NCI-H82 (cell line): ENCODE data around the gene LRRC8D.

Source experiments
- DNase-seq: peaks from one replicate; lab custom pipeline; 2025; lab: John Stamatoyannopoulos, UW

The LRRC8D gene

DNA sequence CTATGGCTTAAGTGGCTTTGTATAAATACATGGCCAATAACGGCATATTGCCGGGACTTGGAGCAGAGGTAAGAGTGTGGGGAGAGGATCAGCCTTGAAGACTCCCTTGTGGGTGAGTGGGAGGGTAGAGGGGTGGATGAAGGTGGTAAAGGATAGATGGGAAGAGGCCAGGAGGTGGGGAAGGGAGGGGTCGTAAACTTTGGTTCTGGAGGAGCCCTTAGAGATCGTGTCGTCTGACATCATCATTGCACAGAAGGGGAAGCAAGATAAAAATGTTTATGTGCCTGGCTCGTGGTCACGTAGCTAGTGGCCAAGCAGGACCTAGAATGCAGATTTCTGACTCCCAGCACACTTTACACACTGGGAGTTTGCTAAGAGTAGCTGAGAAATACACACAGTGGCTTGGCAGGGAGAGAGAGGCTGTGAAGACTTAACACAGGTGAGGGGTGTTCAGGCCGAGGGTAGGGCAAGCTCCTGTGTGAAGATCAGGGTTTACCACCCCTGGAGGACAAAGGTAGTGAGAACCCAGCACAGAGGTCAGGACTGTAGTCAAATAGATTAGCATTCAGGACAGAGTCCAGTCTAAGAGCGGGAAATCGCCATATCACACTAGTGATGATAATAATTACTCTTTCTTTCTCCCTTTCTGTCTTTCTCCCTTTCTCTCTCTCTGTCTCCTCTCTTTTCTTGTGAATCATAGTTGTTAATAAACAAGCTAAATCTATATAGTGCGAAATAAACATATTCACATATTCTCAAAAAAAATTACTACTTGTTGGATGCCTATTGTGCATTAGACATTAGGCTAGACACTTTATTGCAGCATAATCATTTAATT lies 75.5 kb downstream of the LRRC8D start:
- no peak for DNase-seq

DNA sequence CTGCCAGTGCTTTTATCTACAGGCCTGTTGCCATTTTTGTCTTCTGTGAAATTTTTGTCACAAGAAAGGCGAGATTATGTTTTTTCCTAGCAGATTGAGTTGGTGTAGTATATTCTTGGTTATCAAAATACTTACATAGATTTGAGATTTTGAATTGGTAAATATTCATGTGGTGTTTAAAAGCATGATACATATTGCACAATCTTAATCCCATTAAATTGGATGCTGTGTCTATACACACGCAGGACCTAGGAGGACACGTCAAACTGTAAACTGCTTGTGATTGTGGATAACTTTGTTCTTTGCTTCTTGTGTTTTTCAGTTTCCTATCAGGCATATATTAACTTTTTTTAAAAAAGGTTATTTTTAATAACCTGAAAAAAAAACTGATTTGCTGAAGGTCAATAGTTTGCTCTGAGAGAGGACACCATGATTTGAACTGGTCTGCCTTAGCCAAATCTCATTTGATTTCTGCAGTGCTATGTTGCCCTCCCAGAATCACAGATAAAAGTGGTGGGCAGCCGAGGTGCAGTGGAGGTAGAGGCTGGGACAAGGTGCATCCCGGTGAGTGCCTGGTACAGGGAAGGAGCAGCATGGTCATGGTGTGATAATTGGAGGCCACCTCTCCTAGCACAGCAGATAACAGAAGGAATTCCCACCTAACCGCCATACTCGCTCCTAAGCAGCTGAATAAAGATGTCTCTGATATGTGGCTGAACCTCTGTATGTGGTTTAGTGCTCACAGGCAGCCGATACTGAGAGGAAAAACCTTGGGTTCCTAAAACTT lies 76.7 kb downstream of the LRRC8D start:
- no peak for DNase-seq

DNA sequence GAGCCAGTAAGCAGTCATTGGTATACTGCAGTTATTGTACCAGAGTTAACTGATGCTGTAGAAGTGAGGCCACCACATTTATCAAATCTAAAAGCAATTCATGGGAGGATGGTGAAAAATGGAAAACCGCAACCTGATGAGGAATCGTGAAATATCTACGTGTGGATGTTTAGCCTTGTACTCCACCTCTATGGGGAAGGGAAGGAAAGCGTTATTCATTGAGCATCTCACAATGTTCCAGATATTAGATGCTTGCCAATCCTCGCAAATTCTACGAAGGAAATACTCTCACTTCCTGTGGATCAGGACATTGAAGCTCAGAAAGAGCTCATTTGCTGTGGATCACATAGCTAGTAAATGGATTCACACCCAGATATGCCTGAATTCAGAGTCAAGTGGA lies 77.3 kb downstream of the LRRC8D start:
- no peak for DNase-seq

DNA sequence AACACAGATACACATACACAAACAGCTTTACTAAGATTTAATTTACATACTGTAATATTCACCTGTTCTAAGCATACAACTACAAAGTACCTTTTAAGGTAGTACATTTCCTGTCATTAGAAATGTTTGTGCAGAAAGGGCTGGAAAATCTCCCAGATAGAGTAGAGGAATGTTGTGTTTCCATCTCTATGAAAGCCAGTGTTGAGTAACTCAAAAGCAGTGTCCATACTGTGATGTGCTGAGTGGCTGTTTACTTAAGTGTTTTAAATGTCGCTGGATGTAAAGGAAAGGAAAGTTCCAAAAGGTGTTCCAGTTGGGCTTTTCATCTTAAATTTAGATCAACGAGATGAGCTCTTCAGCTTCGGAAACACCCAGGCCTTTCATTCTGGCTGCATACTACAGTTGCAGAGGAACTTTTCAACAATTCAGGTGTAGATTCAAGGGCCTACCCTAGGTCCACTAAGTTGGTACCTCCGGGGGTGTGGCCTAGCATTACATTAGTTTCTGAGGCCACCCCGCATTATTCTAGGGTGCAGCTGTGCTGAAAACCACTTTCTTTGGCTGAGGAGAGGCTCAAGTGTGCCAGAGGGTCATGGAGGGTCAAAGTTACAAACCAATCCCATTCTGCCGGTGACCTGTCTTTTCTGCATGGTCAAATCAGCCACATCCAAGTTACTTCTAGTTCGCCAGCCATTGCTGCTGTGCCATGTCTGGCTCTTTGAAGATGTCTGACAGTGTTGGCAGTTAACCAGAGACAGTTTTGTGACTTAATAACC lies 78.1 kb downstream of the LRRC8D start:
- no peak for DNase-seq

DNA sequence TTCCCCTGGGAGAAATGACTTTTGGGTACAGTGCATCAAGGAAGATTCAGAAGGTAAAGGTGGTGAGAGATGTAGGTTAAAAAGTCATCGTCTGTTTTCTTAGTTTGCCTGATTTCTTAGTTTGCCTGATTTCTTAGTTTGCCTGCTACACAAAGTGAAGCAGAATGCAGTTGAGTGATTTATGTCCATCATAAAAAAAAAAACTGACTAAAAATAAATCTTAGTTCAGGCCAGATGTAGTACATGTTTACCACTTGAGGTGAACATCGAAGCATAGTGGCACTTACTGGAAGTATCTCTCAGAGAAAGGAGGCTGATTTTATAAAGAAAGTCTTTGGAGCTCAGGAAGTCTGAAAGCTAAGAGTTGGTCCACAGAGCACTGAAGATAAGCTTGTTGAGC lies 79.5 kb downstream of the LRRC8D start:
- DNase-seq, result no peak

DNA sequence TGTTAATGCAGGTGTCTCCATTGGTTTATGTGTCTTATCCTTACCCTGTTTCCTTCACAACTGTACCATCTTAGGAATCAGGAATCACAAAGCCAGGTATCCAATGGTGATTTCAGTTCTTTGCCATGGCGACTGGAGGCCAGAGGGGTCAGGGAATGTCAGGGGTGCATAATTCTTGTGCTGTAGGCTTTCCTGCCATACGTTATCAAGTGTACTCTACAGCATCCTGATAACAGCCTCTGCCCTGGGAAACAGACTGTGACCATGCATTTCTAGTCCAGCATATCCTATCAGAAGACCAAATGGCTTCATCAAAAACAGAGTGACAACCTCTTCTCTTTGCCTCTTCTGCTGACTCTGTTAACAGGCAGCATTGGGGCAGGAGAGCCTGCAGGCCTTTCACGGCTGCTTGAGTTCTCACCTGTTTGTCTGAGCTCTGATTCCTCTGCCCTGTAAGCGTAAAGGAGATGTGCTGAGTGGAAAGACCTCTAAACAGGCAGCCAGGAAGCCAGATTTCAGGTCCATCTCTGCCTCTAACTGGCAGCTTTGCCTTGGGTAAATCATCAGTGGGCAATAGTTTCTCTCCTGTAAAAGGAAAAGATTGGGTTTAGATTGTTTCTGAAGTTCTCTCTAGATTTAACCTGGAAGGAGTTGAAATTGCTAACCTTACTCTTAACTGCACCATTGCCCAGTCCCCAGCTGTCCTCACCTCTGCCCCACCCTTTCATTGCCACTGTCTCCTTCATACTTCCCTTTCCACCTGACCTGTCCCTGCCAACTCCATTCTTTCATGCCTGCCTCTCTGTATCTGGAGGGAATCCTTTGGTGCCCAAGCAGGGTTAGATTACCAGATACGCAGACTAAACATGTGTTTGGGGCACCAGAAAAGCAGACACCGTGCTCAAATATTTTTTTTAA lies 80.2 kb downstream of the LRRC8D start:
- DNase-seq, result no peak

DNA sequence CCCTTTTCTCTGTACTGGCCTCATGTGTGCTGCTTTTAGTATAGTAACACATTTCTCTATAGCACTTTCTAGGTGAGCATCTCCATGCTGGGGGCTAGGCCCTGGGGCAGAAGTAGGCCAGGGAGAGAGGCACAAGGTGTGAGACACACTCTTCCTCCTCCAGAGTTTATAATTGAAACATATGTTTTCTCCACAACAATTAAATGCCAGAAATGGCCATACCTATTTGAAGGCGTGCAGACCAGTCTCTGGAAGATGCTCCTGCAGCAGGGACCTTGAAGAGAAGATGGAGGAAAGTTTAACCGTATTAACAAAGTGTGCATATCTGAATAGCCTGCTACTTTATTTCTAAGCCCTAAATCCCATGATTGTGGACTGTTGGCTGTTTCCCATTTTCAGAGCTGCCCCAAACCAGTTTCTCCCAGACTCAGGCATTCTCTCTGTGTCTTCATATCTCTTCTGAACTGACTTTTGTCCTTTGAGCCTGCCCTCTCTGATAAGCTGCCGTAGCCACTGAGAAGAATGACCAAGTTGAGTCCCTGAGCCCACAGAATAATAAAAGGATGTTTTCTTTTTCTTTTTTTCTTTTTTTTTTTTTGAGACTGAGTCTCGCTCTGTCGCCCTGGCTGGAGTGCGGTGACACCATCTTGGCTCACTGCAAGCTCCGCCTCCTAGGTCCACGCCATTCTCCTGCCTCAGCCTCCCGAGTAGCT lies 81.3 kb downstream of the LRRC8D start:
- no peak for DNase-seq

DNA sequence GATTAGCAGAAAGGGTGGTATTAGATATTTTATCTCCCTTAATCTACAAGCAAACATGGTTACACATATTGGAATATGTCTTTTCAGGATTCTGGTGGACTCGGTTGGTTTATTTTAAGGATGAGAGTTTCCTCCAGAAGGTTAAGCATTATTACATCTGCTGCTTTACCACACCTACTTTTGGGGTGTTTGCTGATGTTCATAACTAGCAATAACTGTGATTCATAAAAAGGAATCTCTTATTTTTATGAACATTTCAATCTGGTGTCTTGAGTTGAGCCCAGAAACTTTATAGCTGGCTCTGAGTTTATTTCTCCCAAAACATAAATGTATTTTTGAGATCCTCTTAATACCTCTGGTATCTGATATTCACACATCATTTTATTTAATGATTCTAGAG lies 82.7 kb downstream of the LRRC8D start:
- DNase-seq, result no peak

DNA sequence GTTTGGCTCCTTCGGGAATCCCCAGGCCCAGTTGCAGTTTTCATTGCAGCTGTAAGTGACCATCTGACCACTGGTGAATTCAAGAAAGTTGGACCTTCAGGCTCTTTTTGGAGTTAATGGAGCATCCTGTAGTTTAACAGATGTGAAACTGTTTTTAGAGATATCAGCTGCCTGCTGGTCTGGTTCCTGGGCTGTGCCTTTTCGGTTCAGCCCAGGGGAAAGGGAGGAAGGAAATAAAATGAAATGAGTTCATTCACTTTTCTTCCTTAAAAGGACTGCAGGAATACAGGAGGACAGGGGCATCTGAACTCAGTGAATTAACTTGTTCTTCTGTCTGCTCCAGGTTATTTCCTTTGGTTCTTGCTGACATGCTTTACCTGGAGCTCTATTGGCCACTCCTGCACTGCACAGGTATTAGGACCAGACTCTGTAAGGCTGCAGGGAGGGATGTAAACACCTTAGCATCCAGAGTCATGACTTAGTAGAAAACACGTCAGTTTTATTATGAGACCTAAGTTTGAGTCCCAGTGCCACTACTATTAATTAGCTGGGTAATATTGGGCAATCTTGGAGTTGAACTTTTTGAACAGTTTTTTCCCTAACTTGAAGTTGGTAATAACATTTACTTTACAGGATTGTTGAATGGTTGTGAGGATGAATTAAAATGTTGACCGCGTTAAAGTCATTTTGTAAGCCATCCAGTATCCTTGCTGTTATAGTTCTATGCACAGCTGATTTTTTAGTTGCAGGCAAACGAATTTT lies 83.6 kb downstream of the LRRC8D start:
- no peak for DNase-seq

DNA sequence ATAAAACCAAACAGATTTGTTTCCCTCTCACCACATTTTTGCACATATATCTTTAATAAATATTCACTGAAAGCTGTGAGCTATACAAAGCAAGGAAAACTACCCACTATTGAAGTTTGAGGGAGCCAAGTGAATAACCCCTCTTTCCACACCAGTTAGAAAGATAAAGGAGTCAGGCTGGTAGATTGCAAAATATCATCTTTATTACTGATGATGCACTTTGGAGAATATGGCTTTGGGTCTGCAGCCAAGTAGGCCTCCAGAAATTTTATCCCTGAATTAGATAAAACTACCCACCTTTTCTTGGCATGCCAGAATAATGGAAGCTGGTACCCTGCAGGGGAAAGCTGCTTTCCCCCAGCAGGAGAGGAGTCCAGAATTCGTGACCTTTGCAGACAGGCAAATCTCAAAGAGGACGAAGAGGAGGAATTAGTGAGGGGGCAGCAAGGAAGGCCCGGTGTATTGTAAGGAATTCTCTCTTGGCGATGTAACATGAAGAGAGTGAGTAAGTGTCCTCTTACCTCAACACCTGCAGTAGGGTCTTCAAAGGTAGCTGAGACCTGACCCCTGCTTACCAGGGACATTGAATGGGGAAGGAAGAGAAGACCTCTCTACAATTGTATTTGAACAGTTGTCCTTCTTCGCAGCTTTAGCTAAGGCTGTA lies 84.7 kb downstream of the LRRC8D start:
- DNase-seq, result no peak

DNA sequence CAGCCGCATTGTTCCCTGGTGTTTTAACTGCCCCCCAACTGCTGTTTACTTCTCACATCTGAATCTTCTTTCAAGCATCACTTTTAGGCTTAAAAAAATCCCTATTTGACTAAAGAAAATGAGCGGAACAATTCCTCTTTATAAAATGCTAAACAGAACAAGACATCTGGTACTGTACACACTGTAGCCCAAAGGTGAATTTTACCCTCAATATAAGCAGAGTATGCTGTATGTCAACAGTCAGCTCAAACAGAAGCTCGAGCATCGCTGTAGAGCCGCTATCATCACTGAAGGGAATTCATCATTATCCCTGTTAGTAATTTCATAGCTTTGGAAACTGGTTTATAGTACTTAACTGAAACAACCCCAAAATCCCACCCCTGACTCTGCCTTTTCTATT lies 85.3 kb downstream of the LRRC8D start:
- DNase-seq, result no peak

DNA sequence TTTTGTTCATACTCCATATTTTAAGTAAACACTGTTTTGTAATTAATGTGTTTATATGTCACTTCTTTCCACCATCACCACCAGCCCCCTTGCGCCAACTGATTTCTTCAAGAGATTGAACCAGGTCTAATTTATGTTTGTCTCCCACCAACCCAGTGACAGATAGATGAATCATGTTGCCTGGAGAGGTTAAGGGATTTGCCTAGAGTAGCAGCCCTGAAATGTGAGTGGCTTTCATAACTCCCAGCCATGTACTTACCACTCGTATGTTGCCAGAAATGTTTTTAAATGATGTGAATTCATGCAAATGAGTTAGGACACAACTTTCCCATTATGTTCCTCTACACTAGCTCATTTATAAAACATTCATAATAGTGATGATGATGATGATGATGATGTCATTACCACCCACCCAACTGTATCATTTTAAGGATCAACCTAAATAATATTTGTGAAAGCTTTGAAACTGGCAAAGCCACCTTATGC lies 86.9 kb downstream of the LRRC8D start:
- no peak for DNase-seq

DNA sequence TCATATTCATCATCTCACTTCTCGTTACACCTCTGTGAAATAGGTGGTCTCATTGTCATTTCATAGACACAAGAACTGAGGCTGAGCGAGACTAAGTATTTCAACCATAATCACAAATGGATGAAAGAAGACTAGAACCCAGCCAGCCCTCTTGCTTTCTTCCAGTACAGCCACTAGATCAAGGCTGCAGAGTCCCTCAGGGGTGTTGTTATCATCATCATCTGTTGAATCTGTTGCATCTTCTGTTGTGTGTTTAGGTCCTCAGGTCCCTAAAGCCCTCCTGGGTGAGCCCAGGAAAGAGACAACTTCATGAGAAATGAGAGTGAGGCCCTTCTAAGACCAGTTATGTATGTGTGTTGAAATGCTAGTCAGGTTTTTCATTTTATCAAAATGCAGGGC lies 87.4 kb downstream of the LRRC8D start:
- DNase-seq, result no peak

DNA sequence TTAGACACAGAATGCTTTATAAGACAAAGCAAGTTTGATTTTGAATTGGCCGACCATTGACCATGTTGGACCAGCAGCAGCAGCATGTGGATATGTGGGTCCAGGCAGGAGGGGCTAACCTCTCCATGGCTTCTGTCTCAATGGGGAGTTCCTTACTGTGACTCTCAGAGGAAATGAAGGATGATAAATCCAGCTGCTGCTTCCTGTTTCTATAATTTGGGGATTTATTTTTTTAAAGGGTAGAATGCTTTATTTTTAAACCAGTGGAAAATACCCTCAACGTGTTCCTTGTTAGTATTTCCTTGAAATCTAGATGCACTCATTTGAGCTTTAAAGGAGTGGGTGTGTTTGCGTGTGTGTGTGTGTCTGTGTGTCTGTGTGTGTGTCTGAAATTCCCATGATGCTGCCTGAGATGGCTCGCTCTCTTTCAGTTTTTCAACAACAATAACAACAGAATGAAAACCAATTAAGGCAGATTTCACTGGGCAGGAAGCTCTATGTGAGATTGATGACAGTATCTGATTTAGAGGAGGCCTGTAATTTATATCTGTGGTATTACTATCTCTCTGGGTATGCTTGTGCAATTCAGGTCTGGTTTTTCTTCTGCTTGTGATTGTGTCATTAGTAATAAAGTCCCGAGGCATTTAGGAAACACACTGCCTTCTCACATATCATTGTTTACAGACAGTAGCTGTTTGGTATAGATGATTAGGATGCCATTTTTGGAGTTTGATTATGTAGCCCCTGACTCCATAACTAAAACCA lies 88.0 kb downstream of the LRRC8D start:
- DNase-seq, result no peak

DNA sequence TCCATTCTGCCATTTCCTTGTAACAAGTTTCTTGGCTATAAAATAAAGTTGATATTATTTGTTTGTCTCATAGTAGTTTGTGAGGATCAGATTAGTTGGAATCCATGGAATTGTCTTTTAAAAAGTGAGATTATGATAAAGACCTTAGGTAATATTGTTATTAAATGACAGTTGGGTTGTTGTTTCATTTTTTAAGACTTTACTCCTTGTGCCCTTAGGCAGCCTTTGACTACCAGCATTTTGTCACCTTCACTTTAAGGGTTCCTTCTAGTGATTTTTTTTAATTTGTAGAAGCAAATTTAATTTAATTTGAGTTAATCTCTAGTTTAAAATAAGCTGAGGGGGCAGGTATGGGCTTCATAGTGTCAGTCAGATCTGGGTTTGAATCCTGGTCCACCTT lies 89.4 kb downstream of the LRRC8D start:
- DNase-seq, result no peak

DNA sequence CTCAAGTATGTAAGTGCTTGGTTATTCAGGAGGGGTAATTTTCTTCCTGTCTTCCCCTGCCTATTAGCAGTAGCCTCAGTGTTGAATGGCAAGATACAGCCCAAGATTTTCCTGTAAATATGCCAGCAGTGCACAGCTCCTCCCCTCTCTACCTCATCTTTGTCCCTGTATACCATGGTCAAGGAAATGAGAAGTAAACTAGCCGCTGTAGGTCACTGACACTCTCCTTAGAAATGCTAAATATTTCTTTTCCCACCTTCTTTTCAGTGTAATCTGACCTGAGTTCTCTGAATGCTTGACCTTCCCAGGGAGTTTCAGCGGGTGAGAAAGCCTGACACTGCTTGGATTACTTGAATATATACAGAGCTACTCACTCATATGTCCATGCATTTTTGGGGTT lies 89.9 kb downstream of the LRRC8D start:
- DNase-seq, result no peak

DNA sequence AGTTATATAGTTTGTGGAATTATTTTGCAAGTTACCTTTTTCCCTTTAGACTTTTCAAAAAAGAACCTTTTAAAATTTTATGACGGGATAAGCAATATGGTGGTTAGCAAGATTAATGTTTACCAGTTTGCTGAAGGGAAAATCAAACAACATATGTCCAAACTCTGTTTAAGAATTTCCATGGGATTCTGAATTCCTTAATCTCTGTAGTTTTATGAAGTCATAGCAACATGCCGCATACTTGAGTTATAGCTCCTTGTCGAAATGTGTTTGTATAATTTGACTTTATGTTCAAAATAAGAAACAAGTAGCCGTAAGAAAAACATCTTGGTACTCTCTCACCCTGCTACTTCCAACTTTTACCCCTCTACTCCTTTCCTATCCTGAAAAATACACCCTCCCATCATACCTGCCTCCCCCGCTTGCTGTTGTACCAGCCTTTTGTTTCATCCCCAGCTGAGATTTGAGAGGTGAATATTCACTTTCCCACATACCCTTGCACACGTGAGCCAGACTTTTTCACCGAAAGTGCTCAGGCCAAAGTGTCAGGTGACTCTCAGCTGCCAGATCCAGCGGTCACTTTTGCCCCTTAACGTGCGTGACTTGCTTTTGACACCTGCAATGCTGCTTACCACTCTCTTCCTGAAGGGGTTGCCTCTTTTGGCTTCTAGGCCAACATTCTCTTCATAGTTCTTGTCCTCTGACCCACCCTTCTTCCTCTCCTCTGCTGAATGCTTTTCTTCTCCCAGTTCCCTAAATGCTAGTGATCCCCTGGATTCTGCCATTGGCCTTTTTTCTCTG lies 90.6 kb downstream of the LRRC8D start:
- DNase-seq, result no peak

DNA sequence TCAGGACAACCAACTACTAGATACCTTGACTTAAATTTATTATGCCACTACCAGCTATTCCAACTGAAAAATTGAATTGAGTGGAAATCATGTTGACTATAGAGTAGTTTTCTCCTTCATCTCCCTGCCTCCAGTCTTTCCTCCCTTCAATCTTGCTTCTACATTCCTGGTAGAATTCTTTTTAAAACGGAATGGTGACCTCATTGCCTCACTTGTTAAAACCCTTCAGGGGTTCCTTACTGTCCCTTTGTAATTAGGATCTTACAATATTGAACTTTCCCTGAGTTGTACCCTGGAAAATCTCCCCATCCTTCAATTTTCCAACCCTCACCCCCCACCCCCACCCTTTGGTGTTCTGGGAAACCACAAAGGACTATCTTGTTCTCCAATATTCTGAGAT lies 91.2 kb downstream of the LRRC8D start:
- no peak for DNase-seq
